CD4-positive, CD25-positive, alpha-beta regulatory T cell (primary cell): Measurements from ENCODE around the gene NXT1. TPM values are rescaled to one million over a fixed set of nuclear protein-coding genes. Genes with fewer than 3 reads are reported as not detected.
A peak's percentile ranks its signal among the peaks of the same experiment; 100 is the strongest.

Experiments
- ATAC-seq, 2 donors: fragments of 150-1000 bp; cut with Tn5 transposase; one replicate each; pipeline ENCODE4 v1.10.0; 2021; ENCODE audit warnings: low read depth in 2 of 2, moderate number of reproducible peaks in 2 of 2, moderate library complexity in 1 of 2
- DNase-seq, 3 donors: peaks; one replicate each; pipeline versions ENCODE4 v3.0.0 to v3.0.0-alpha.2; 2012 to 2022; ENCODE audit warnings: mixed read lengths in 1 of 3
- H3K27ac ChIP-seq: one replicate; pipeline ENCODE4 v1.7.0; 2013; ENCODE audit warnings: mild to moderate bottlenecking, low read length; ENCODE audit not compliant: insufficient read depth, poor library complexity, severe bottlenecking
- H3K27me3 ChIP-seq: one replicate; pipeline ENCODE4 v1.7.0; 2013; ENCODE audit warnings: low read length; ENCODE audit not compliant: control insufficient read depth, insufficient read depth
- H3K36me3 ChIP-seq: one replicate; pipeline ENCODE4 v1.7.0; 2013; ENCODE audit warnings: mild to moderate bottlenecking, low read length, moderate library complexity; ENCODE audit not compliant: control insufficient read depth, insufficient read depth
- H3K4me1 ChIP-seq: 2 replicates; pipeline ENCODE4 v1.7.0; 2013; ENCODE audit warnings: mild to moderate bottlenecking, low read length; ENCODE audit not compliant: insufficient read depth, control insufficient read depth, poor library complexity, severe bottlenecking
- H3K4me3 ChIP-seq: one replicate; pipeline ENCODE4 v1.7.0; 2013; ENCODE audit warnings: low read depth, mild to moderate bottlenecking, low read length, moderate library complexity
- H3K9me3 ChIP-seq, 2 experiments: 1 replicate in 1 of 2; 2 replicates in 1 of 2; pipeline ENCODE4 v1.7.0; 2013; ENCODE audit warnings: low read length in 2 of 2, mild to moderate bottlenecking in 1 of 2, moderate library complexity in 1 of 2; ENCODE audit not compliant: control insufficient read depth in 2 of 2
- H3K27ac Mint-ChIP-seq, 3 donors: one replicate each; pipeline ENCODE4 v1.8.0; 2020 to 2022; ENCODE audit warnings: mild to moderate bottlenecking in 3 of 3, mixed read lengths in 3 of 3, moderate library complexity in 2 of 3
- H3K27me3 Mint-ChIP-seq: one replicate; pipeline ENCODE4 v1.8.0; 2022; ENCODE audit warnings: mild to moderate bottlenecking, mixed read lengths
- H3K36me3 Mint-ChIP-seq: one replicate; pipeline ENCODE4 v1.8.0; 2020; ENCODE audit warnings: mixed read lengths
- H3K4me1 Mint-ChIP-seq, 4 donors: one replicate each; pipeline ENCODE4 v1.8.0; 2020 to 2022; ENCODE audit warnings: mixed read lengths in 4 of 4, mild to moderate bottlenecking in 1 of 4
- H3K4me3 Mint-ChIP-seq, 4 donors: one replicate each; pipeline ENCODE4 v1.8.0; 2020 to 2022; ENCODE audit warnings: mild to moderate bottlenecking in 4 of 4, mixed read lengths in 4 of 4, moderate library complexity in 3 of 4
- H3K9me3 Mint-ChIP-seq, 7 donors: one replicate each; pipeline ENCODE4 v1.8.0; 2020 to 2022; ENCODE audit warnings: mixed read lengths in 7 of 7, mild to moderate bottlenecking in 3 of 7, moderate library complexity in 2 of 7
- polyA plus RNA-seq, 4 donors: library from polyadenylated mRNA; unstranded; fragments of 300-500 nt; fragmentation: Illumina TruSeq; gene quantifications; one replicate each; pipeline ENCODE4 v1.2.3, GENCODE V29; 2021
- total RNA-seq: library from RNA; stranded (reverse); gene quantifications from one replicate; pipeline ENCODE4 v1.2.3, GENCODE V29; 2022

Gene NXT1
- total and polyA plus RNA-seq, 5 donors from 2014 or later: 41.5 to 71.5 (median 52.3) TPM

GRCh38 chr20:23361476-23362391, 11.1 kb downstream of the NXT1 start, which contains the start of gene GZF1:
TSS of gene GZF1 (plus strand) at chr20:23362182. CDS start at chr20:23364384, 2,202 bp downstream.
- H3K27me3 Mint-ChIP-seq: peaks cover 7% of the 10 kb centered on the region

GRCh38 chr20:23362392-23363256, 12.0 kb downstream of the NXT1 start:
- no peaks in the 10 kb centered on the region for H3K36me3 ChIP-seq
- H3K27ac ChIP-seq: peak overlapping the region; percentile 95
- Mint-ChIP-seq H3K4me1 (peaks cover 44 to 65% (median 52%) of the 10 kb centered on the region in 4 donors), H3K27me3 (peaks cover 7% of the 10 kb centered on the region), H3K36me3 (peaks cover 18% of the 10 kb centered on the region), H3K9me3 (no peaks in the 10 kb centered on the region), H3K4me3 (peak overlapping the region; percentile 94 to 98 (median 96)), H3K27ac (peak overlapping the region; percentile 69 to 96 (median 95))
- no peaks in the 10 kb centered on the region for H3K27me3 ChIP-seq
- ATAC-seq: no peak
- DNase-seq: peak in 1 of 3 donors; percentile 37
- H3K4me1 ChIP-seq: peaks cover 47% of the 10 kb centered on the region
- H3K9me3 ChIP-seq: no peaks in the 10 kb centered on the region
- peak overlapping the region; percentile 59 for H3K4me3 ChIP-seq

More at GRCh38 chr20:23361476-23362391, 11.1 kb downstream of the NXT1 start, which contains the start of gene GZF1:
- peak within 1 kb of the TSS; percentile 94 to 96 (median 95) for H3K27ac Mint-ChIP-seq
- H3K4me3 Mint-ChIP-seq: peak within 1 kb of the TSS; percentile 94 to 98 (median 96)
- peaks cover 17% of the 10 kb centered on the region for H3K36me3 Mint-ChIP-seq
- peak; percentile 78 to 82 for ATAC-seq
- no peaks in the 10 kb centered on the region for H3K27me3 ChIP-seq
- H3K27ac ChIP-seq: peak within 1 kb of the TSS; percentile 95
- peak within 1 kb of the TSS; percentile 87 for H3K4me3 ChIP-seq
- H3K36me3 ChIP-seq: no peaks in the 10 kb centered on the region
- H3K4me1 Mint-ChIP-seq: peaks cover 36 to 57% (median 48%) of the 10 kb centered on the region in 4 donors
- DNase-seq: peak; percentile 97 to 98 (median 98)
- peaks cover 48% of the 10 kb centered on the region for H3K4me1 ChIP-seq
- no peaks in the 10 kb centered on the region for H3K9me3 Mint-ChIP-seq
- H3K9me3 ChIP-seq: no peaks in the 10 kb centered on the region

- Histone ChIP-seq H3K9me3 (no peaks in the 10 kb centered on the region), H3K4me3 (peak overlapping the region; percentile 59), H3K36me3 (no peaks in the 10 kb centered on the region), H3K27ac (no peak overlapping the region), H3K27me3 (no peaks in the 10 kb centered on the region), H3K4me1 (peaks cover 47% of the 10 kb centered on the region)
- no peak for ATAC-seq
- Mint-ChIP-seq H3K9me3 (no peaks in the 10 kb centered on the region), H3K27me3 (peaks cover 7% of the 10 kb centered on the region), H3K36me3 (peaks cover 18% of the 10 kb centered on the region), H3K27ac (peak overlapping the region in 2 of 3 donors; percentile 95 to 96), H3K4me1 (peaks cover 40 to 67% (median 53%) of the 10 kb centered on the region in 4 donors), H3K4me3 (peak overlapping the region; percentile 94 to 98 (median 96))
- no peak for DNase-seq
Measured at GRCh38 chr20:23363257-23363649, 12.7 kb downstream of the NXT1 start.

- peak overlapping the region in 2 of 3 donors; percentile 32 to 81 for H3K27ac Mint-ChIP-seq
- ATAC-seq (no peak), DNase-seq (no peak)
- peaks cover 7% of the 10 kb centered on the region for H3K27me3 Mint-ChIP-seq
- Histone ChIP-seq H3K27ac (peak overlapping the region; percentile 58), H3K4me1 (peaks cover 41% of the 10 kb centered on the region), H3K4me3 (peak overlapping the region; percentile 49), H3K36me3 (peaks cover 21% of the 10 kb centered on the region), H3K27me3 (no peaks in the 10 kb centered on the region), H3K9me3 (no peaks in the 10 kb centered on the region)
- H3K4me1 Mint-ChIP-seq: peaks cover 34 to 58% (median 49%) of the 10 kb centered on the region in 4 donors
- peaks cover 33% of the 10 kb centered on the region for H3K36me3 Mint-ChIP-seq
- H3K9me3 Mint-ChIP-seq: no peaks in the 10 kb centered on the region
- H3K4me3 Mint-ChIP-seq: peak overlapping the region in 3 of 4 donors; percentile 60 to 98 (median 88)
Measured at GRCh38 chr20:23365390-23366165, 15.0 kb downstream of the NXT1 start.

GRCh38 chr20:23366384-23366783, 15.8 kb downstream of the NXT1 start:
- H3K36me3 Mint-ChIP-seq: peaks cover 36% of the 10 kb centered on the region

DNA sequence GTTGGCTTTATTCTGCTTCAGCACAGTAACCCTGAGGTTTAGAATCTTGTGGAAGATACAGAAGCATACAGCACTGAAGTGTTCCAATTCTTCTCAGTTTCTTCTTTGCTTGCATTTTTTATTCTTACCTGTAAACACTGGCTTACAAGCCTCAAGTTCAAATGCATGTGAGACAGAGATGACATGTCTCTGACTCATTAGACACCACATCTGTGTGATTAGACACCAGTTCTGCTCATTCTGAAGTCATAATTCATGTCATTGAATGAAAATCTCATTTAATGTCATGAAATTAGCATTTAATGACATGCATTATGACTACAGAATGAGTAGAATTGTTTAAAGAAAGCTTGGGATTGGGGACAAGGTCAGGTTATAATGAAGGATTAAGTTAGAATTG, 17.2 kb downstream of the NXT1 start:
- Mint-ChIP-seq H3K27me3 (peaks cover 2% of the 10 kb centered on the region), H3K9me3 (no peaks in the 10 kb centered on the region), H3K36me3 (peaks cover 36% of the 10 kb centered on the region), H3K4me3 (peak overlapping the region in 1 of 4 donors; percentile 24), H3K4me1 (peaks cover 34 to 50% (median 41%) of the 10 kb centered on the region in 4 donors), H3K27ac (peak overlapping the region in 1 of 3 donors; percentile 58)
- H3K4me3 ChIP-seq: no peak overlapping the region
- no peaks in the 10 kb centered on the region for H3K9me3 ChIP-seq
- H3K4me1 ChIP-seq: peaks cover 28% of the 10 kb centered on the region
- H3K36me3 ChIP-seq: peaks cover 42% of the 10 kb centered on the region
- no peaks in the 10 kb centered on the region for H3K27me3 ChIP-seq
- no peak for DNase-seq
- ATAC-seq: no peak
- no peak overlapping the region for H3K27ac ChIP-seq

More at GRCh38 chr20:23366384-23366783, 15.8 kb downstream of the NXT1 start:
- Mint-ChIP-seq H3K27ac (peak overlapping the region in 2 of 3 donors; percentile 32 to 81), H3K9me3 (no peaks in the 10 kb centered on the region), H3K27me3 (peaks cover 7% of the 10 kb centered on the region), H3K4me1 (peaks cover 34 to 53% (median 43%) of the 10 kb centered on the region in 4 donors), H3K4me3 (peak overlapping the region in 3 of 4 donors; percentile 60 to 88 (median 79))
- DNase-seq: peak in 2 of 3 donors; percentile 12 to 47
- Histone ChIP-seq H3K27ac (peak overlapping the region; percentile 58), H3K4me1 (peaks cover 34% of the 10 kb centered on the region), H3K4me3 (peak overlapping the region; percentile 42), H3K27me3 (no peaks in the 10 kb centered on the region), H3K36me3 (peaks cover 29% of the 10 kb centered on the region), H3K9me3 (no peaks in the 10 kb centered on the region)
- no peak for ATAC-seq
